Suprapubic skin (tissue), 4 donors: ENCODE results near the gene OPHN1. TPM values are rescaled to one million over a fixed set of nuclear protein-coding genes. Genes with fewer than 3 reads are reported as not detected.
"Not testable (repeated sequence)": the region's sequence is repeated elsewhere in the genome, so short reads cannot be mapped to it uniquely, and the experiment has no call there.

Experiments
- DNase-seq, 2 donors: peaks; one replicate each; pipeline ENCODE4 v3.0.0-alpha.2; 2019; ENCODE audit warnings: low spot score in 2 of 2
- H3K27ac ChIP-seq: fragments of 200-600 bp; sonication (generic); one replicate; pipeline ENCODE4 v1.5.1; 2019
- H3K27me3 ChIP-seq: fragments of 200-600 bp; sonication (generic); one replicate; pipeline ENCODE4 v1.5.1; 2019
- H3K36me3 ChIP-seq: fragments of 200-600 bp; sonication (generic); one replicate; pipeline ENCODE4 v1.5.1; 2019
- H3K4me1 ChIP-seq: fragments of 200-600 bp; sonication (generic); one replicate; pipeline ENCODE4 v1.5.1; 2019
- H3K4me3 ChIP-seq: fragments of 200-600 bp; sonication (generic); one replicate; pipeline ENCODE4 v1.5.1; 2019; ENCODE audit warnings: mild to moderate bottlenecking
- H3K9me3 ChIP-seq: fragments of 200-600 bp; sonication (generic); one replicate; pipeline ENCODE4 v1.5.1; 2019
- CTCF ChIP-seq, 2 donors: fragments of 200-600 bp in 1 of 2; fragments of 450-650 bp in 1 of 2; sonication (generic) in 1 of 2; IDR thresholded peaks; one replicate each; pipeline ENCODE4 v1.5.1; 2016 to 2019; ENCODE audit warnings: antibody characterized with exemption in 2 of 2, mild to moderate bottlenecking in 1 of 2, moderate library complexity in 1 of 2
- EP300 ChIP-seq: sonication (generic); formaldehyde crosslinking; IDR thresholded peaks from one replicate; pipeline ENCODE4 v1.6.1; 2017; ENCODE audit warnings: antibody characterized with exemption
- POLR2A ChIP-seq, 2 donors: fragments of 450-650 bp; IDR thresholded peaks; one replicate each; pipeline ENCODE4 v1.6.1; 2017; ENCODE audit warnings: antibody characterized with exemption in 2 of 2, mild to moderate bottlenecking in 2 of 2, moderate library complexity in 2 of 2
- POLR2AphosphoS5 ChIP-seq, 3 donors: sonication (generic); formaldehyde crosslinking; IDR thresholded peaks; one replicate each; pipeline ENCODE4 v1.6.1; 2017; ENCODE audit warnings: antibody characterized with exemption in 3 of 3
- WGBS: methylation state at CpG from one replicate; pipeline ENCODE4 v1.1.5; 2018; 5-methylcytosine and 5-hydroxymethylcytosine counted together
- total RNA-seq, 4 donors: library from RNA; depleted of rRNA; stranded (reverse); fragments of >200 nt; gene quantifications; one replicate each; pipeline ENCODE4 v1.1.0, GENCODE V29; 2016

The OPHN1 gene
- total RNA-seq, 4 donors from 2014 or later: 4.5 to 16.0 (median 8.4) TPM

GRCh38 chrX:68273887-68274286 is 159.4 kb downstream of the OPHN1 start:
- WGBS: 33% methylated on average over 1 of the region's 1 CpG
- TF ChIP-seq POLR2AphosphoS5 (IDR thresholded peaks at IDR 0.05): no peak
- no peak for TF ChIP-seq EP300
- TF ChIP-seq POLR2A (IDR thresholded peaks at IDR 0.05): no peak
- no peak for TF ChIP-seq CTCF (IDR thresholded peaks at IDR 0.05)

GRCh38 chrX:68264793-68265192 is 168.5 kb downstream of the OPHN1 start:
- H3K27me3 ChIP-seq, DNase-seq, H3K4me3 ChIP-seq, H3K4me1 ChIP-seq, H3K36me3 ChIP-seq, H3K9me3 ChIP-seq, H3K27ac ChIP-seq: not testable (repeated sequence)
- WGBS: 83% methylated on average over 8 of the region's 9 CpGs

More at GRCh38 chrX:68273887-68274286, 159.4 kb downstream of the OPHN1 start:
- no peak overlapping the region for H3K4me3 ChIP-seq
- no peak for DNase-seq
- no peaks in the 10 kb centered on the region for H3K27me3 ChIP-seq
- no peaks in the 10 kb centered on the region for H3K9me3 ChIP-seq
- H3K27ac ChIP-seq: no peak overlapping the region
- H3K4me1 ChIP-seq: no peaks in the 10 kb centered on the region
- no peaks in the 10 kb centered on the region for H3K36me3 ChIP-seq

GRCh38 chrX:68261060-68261672 is 172.1 kb downstream of the OPHN1 start:
- Histone ChIP-seq H3K4me1 (no peaks in the 10 kb centered on the region), H3K27ac (no peak overlapping the region), H3K27me3 (no peaks in the 10 kb centered on the region), H3K9me3 (no peaks in the 10 kb centered on the region), H3K36me3 (no peaks in the 10 kb centered on the region), H3K4me3 (no peak overlapping the region)
- WGBS: 74% methylated on average over 4 of the region's 4 CpGs
- no peak for DNase-seq
- TF ChIP-seq CTCF (IDR thresholded peaks at IDR 0.05) (no peak), POLR2AphosphoS5 (IDR thresholded peaks at IDR 0.05) (no peak), EP300 (no peak), POLR2A (IDR thresholded peaks at IDR 0.05) (no peak)

- no peaks in the 10 kb centered on the region for H3K36me3 ChIP-seq
- DNase-seq: no peak
- H3K27me3 ChIP-seq: no peaks in the 10 kb centered on the region
- WGBS: 92% methylated on average over 2 of the region's 2 CpGs
- H3K4me1 ChIP-seq: no peaks in the 10 kb centered on the region
- H3K4me3 ChIP-seq: no peak overlapping the region
- TF ChIP-seq POLR2AphosphoS5 (IDR thresholded peaks at IDR 0.05) (no peak), POLR2A (IDR thresholded peaks at IDR 0.05) (no peak), EP300 (no peak), CTCF (IDR thresholded peaks at IDR 0.05) (no peak)
- H3K9me3 ChIP-seq: no peaks in the 10 kb centered on the region
- H3K27ac ChIP-seq: no peak overlapping the region
These were observed 176.3 kb downstream of the OPHN1 start for GRCh38 chrX:68256990-68257389.

- TF ChIP-seq CTCF (IDR thresholded peaks at IDR 0.05): no peak
- no peak for TF ChIP-seq POLR2A (IDR thresholded peaks at IDR 0.05)
- TF ChIP-seq POLR2AphosphoS5 (IDR thresholded peaks at IDR 0.05): no peak
- no peak for TF ChIP-seq EP300
- 69% methylated on average over 11 of the region's 11 CpGs for WGBS
- DNase-seq: no peak
- Histone ChIP-seq H3K4me3 (no peak overlapping the region), H3K36me3 (no peaks in the 10 kb centered on the region), H3K27me3 (no peaks in the 10 kb centered on the region), H3K9me3 (no peaks in the 10 kb centered on the region), H3K27ac (no peak overlapping the region), H3K4me1 (peaks cover 4% of the 10 kb centered on the region)
These were observed 178.3 kb downstream of the OPHN1 start for GRCh38 chrX:68254738-68255645.
